ENCODE data around the gene HS6ST3. TPM values are rescaled to one million over a fixed set of nuclear protein-coding genes. Genes with fewer than 3 reads are reported as not detected.

The HS6ST3 gene
- total RNA-seq, 4 donors from 2014 or later = 0.16 to 0.27 TPM; not detected in 2

DNA sequence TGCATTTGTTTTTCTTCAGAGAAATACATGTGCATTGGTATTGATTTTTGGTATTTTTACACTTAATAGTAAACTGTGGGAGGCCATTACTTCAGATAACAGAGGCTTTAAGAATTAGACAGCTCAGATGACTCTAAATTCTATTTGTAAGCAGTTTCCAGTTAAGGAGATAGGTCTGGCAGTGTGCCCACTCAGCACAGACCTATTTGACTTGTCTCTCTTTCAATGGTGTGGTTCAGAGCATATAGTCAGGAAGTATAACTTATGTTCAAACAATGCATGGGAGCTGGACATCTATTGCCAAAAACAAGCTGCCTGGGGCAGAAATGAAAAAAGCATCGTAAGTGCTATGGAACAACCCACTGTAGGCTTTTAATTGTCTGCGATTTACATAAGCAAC lies 370.7 kb downstream of the HS6ST3 start:
- no peak overlapping the region for H3K27ac ChIP-seq
- 82 to 86% methylated on average over 1 to 2 of the region's 2 CpGs for WGBS, 2 donors (ENCODE audit: low coverage in 1 of 2)
- H3K4me3 ChIP-seq = no peak overlapping the region
- in situ Hi-C loops (cut with MboI; ENCODE audit: low pct_ligation_motif_present in 1 of 4, low pct_unique_long_range_greater_than_20kb in 1 of 4, low sequenced_read_pairs in 3 of 4) (no loop called here), intact Hi-C loops (cut with DNase I; ENCODE audit: low total_unique reads) (no loop called here)
- H3K4me1 ChIP-seq = no peaks in the 10 kb centered on the region
- H3K36me3 ChIP-seq = no peaks in the 10 kb centered on the region
- H3K27me3 ChIP-seq = no peaks in the 10 kb centered on the region
- TF ChIP-seq CTCF (IDR thresholded peaks at IDR 0.05) (no peak), POLR2AphosphoS5 (IDR thresholded peaks at IDR 0.05) (no peak), EP300 (IDR thresholded peaks at IDR 0.05; ENCODE audit: low read depth) (no peak), POLR2A (IDR thresholded peaks at IDR 0.05) (no peak)
- H3K9me3 ChIP-seq = no peaks in the 10 kb centered on the region
- DNase-seq = no peak

GRCh38 chr13:96473526-96474180 lies 383.7 kb downstream of the HS6ST3 start:
- TF ChIP-seq EP300 (IDR thresholded peaks at IDR 0.05; ENCODE audit: low read depth) (no peak), CTCF (IDR thresholded peaks at IDR 0.05) (no peak), POLR2A (IDR thresholded peaks at IDR 0.05) (no peak), POLR2AphosphoS5 (IDR thresholded peaks at IDR 0.05) (no peak)

GRCh38 chr13:96474181-96474557 lies 384.3 kb downstream of the HS6ST3 start:
- in situ Hi-C loops (cut with MboI; ENCODE audit: low pct_ligation_motif_present in 1 of 4, low pct_unique_long_range_greater_than_20kb in 1 of 4, low sequenced_read_pairs in 3 of 4) (no loop called here), intact Hi-C loops (cut with DNase I; ENCODE audit: low total_unique reads) (no loop called here)
- H3K27ac ChIP-seq = no peak overlapping the region
- H3K9me3 ChIP-seq = no peaks in the 10 kb centered on the region
- no peaks in the 10 kb centered on the region for H3K27me3 ChIP-seq
- TF ChIP-seq EP300 (IDR thresholded peaks at IDR 0.05; ENCODE audit: low read depth) (no peak), CTCF (IDR thresholded peaks at IDR 0.05) (no peak), POLR2A (IDR thresholded peaks at IDR 0.05) (no peak), POLR2AphosphoS5 (IDR thresholded peaks at IDR 0.05) (no peak)
- WGBS, 2 donors (ENCODE audit: low coverage in 1 of 2) = 75 to 77% methylated on average over 7 of the region's 7 CpGs
- H3K4me3 ChIP-seq = no peak overlapping the region
- no peaks in the 10 kb centered on the region for H3K4me1 ChIP-seq
- H3K36me3 ChIP-seq = no peaks in the 10 kb centered on the region
- no peak for DNase-seq

More at GRCh38 chr13:96473526-96474180, 383.7 kb downstream of the HS6ST3 start:
- in situ Hi-C loops (cut with MboI; ENCODE audit: low pct_ligation_motif_present in 1 of 4, low pct_unique_long_range_greater_than_20kb in 1 of 4, low sequenced_read_pairs in 3 of 4) = no loop called here
- no peak overlapping the region for H3K4me3 ChIP-seq
- H3K27me3 ChIP-seq = no peaks in the 10 kb centered on the region
- 76 to 86% methylated on average over 2 to 10 of the region's 10 CpGs for WGBS, 2 donors (ENCODE audit: low coverage in 1 of 2)
- intact Hi-C loops (cut with DNase I; ENCODE audit: low total_unique reads) = no loop called here
- no peak for DNase-seq
- no peak overlapping the region for H3K27ac ChIP-seq
- H3K36me3 ChIP-seq = no peaks in the 10 kb centered on the region
- no peaks in the 10 kb centered on the region for H3K4me1 ChIP-seq
- no peaks in the 10 kb centered on the region for H3K9me3 ChIP-seq

- in situ Hi-C loops (cut with MboI; ENCODE audit: low pct_ligation_motif_present in 1 of 4, low pct_unique_long_range_greater_than_20kb in 1 of 4, low sequenced_read_pairs in 3 of 4) = no loop called here
- no peak overlapping the region for H3K4me3 ChIP-seq
- DNase-seq = no peak
- no peak overlapping the region for H3K27ac ChIP-seq
- 67 to 74% methylated on average over 3 to 4 of the region's 4 CpGs for WGBS, 2 donors (ENCODE audit: low coverage in 1 of 2)
- no peaks in the 10 kb centered on the region for H3K4me1 ChIP-seq
- no peaks in the 10 kb centered on the region for H3K9me3 ChIP-seq
- H3K27me3 ChIP-seq = no peaks in the 10 kb centered on the region
- H3K36me3 ChIP-seq = no peaks in the 10 kb centered on the region
- TF ChIP-seq EP300 (IDR thresholded peaks at IDR 0.05; ENCODE audit: low read depth) (no peak), CTCF (IDR thresholded peaks at IDR 0.05) (no peak), POLR2AphosphoS5 (IDR thresholded peaks at IDR 0.05) (no peak), POLR2A (IDR thresholded peaks at IDR 0.05) (no peak)
- intact Hi-C loops (cut with DNase I; ENCODE audit: low total_unique reads) = no loop called here
These were observed 385.2 kb downstream of the HS6ST3 start for GRCh38 chr13:96475103-96475502.

Measured in transverse colon (tissue), 4 donors.